Ishikawa (cell line): ENCODE data around the gene MSRB3.

Experiments
- CEBPB ChIP-seq: IDR thresholded peaks from 2 replicates; pipeline ENCODE4 v1.6.1; 2012
- CREB1 ChIP-seq: IDR thresholded peaks from 2 replicates; pipeline ENCODE4 v1.6.1; 2012; ENCODE audit warnings: low read depth
- EGR1 ChIP-seq: IDR thresholded peaks from 2 replicates; pipeline ENCODE4 v1.6.1; 2012
- EP300 ChIP-seq: IDR thresholded peaks from 2 replicates; pipeline ENCODE4 v1.6.1; 2012; ENCODE audit warnings: borderline replicate concordance
- FOXM1 ChIP-seq: IDR thresholded peaks from 2 replicates; pipeline ENCODE4 v1.6.1; 2012; ENCODE audit warnings: low read depth, borderline replicate concordance
- NFIC ChIP-seq: IDR thresholded peaks from 2 replicates; pipeline ENCODE4 v1.6.1; 2012
- RAD21 ChIP-seq: IDR thresholded peaks from 2 replicates; pipeline ENCODE4 v1.6.1; 2012; ENCODE audit warnings: low read depth
- TAF1 ChIP-seq: IDR thresholded peaks from 2 replicates; pipeline ENCODE4 v1.6.1; 2012; ENCODE audit warnings: low read depth, mild to moderate bottlenecking
- TCF12 ChIP-seq: IDR thresholded peaks from 2 replicates; pipeline ENCODE4 v1.6.1; 2012; ENCODE audit warnings: low read depth
- TEAD4 ChIP-seq: IDR thresholded peaks from 2 replicates; pipeline ENCODE4 v1.6.1; 2012
- YY1 ChIP-seq: IDR thresholded peaks from 2 replicates; pipeline ENCODE4 v1.6.1; 2012; ENCODE audit warnings: low read depth
- ZBTB7A ChIP-seq: IDR thresholded peaks from 2 replicates; pipeline ENCODE4 v1.6.1; 2012; ENCODE audit warnings: low read depth
- TF ChIP-seq, protein P1 (sequence below): IDR thresholded peaks from 2 replicates; pipeline ENCODE4 v1.6.1; 2012
- TF ChIP-seq, protein P2 (sequence below): IDR thresholded peaks from 2 replicates; pipeline ENCODE4 v1.6.1; 2012
- TF ChIP-seq, protein P3 (sequence below): IDR thresholded peaks from 2 replicates; pipeline ENCODE4 v1.6.1; 2012; ENCODE audit warnings: low read depth, mild to moderate bottlenecking

The MSRB3 gene

DNA sequence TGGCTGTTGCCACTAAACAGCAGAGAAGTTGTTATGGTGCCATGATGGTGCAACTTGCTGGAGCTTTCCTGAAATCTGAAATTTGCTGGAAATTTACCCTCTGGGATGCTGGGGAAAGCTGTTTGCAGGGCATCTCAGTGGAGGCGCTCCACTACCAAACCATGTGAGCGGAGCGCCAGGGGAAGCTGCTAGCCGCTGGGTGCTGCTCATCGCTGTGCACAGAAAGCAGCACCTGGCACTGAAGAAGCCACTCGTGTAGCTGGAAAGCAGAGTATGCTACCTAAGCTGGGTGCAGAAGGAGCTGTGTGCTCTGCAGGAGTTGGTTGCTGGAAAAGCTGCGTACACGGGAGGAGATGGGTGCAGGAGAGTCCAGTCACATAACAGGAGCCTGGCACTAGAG lies 53.0 kb downstream of the MSRB3 start:
- TF ChIP-seq, protein P1, sequence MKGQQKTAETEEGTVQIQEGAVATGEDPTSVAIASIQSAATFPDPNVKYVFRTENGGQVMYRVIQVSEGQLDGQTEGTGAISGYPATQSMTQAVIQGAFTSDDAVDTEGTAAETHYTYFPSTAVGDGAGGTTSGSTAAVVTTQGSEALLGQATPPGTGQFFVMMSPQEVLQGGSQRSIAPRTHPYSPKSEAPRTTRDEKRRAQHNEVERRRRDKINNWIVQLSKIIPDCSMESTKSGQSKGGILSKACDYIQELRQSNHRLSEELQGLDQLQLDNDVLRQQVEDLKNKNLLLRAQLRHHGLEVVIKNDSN, result no peak
- TF ChIP-seq, protein P2, sequence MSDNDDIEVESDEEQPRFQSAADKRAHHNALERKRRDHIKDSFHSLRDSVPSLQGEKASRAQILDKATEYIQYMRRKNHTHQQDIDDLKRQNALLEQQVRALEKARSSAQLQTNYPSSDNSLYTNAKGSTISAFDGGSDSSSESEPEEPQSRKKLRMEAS, result no peak
- TF ChIP-seq TEAD4 (no peak), FOXM1 (no peak), EP300 (no peak), CREB1 (no peak), RAD21 (no peak)
- TF ChIP-seq, protein P3, sequence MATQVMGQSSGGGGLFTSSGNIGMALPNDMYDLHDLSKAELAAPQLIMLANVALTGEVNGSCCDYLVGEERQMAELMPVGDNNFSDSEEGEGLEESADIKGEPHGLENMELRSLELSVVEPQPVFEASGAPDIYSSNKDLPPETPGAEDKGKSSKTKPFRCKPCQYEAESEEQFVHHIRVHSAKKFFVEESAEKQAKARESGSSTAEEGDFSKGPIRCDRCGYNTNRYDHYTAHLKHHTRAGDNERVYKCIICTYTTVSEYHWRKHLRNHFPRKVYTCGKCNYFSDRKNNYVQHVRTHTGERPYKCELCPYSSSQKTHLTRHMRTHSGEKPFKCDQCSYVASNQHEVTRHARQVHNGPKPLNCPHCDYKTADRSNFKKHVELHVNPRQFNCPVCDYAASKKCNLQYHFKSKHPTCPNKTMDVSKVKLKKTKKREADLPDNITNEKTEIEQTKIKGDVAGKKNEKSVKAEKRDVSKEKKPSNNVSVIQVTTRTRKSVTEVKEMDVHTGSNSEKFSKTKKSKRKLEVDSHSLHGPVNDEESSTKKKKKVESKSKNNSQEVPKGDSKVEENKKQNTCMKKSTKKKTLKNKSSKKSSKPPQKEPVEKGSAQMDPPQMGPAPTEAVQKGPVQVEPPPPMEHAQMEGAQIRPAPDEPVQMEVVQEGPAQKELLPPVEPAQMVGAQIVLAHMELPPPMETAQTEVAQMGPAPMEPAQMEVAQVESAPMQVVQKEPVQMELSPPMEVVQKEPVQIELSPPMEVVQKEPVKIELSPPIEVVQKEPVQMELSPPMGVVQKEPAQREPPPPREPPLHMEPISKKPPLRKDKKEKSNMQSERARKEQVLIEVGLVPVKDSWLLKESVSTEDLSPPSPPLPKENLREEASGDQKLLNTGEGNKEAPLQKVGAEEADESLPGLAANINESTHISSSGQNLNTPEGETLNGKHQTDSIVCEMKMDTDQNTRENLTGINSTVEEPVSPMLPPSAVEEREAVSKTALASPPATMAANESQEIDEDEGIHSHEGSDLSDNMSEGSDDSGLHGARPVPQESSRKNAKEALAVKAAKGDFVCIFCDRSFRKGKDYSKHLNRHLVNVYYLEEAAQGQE, result no peak

DNA sequence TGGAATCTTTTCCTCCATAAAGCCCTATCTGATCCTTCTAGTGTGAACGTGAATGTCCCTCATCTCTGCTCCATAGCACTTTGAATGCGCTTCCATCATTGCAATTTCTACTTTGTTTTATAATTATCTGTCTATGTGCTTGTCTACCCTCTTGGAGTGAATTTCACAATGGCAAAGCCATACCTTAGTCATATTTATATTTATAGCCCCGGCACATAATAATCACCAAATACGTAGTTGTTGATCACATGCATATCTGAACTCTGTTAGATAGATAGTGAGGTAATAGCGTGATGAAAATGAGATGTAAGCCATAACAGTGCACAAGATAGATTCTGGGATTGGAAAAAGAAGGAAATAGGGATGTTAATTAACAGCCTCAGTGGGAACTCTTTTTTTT lies 55.2 kb downstream of the MSRB3 start:
- TF ChIP-seq CREB1, result no peak
- TF ChIP-seq, protein P2, result no peak
- no peak for TF ChIP-seq NFIC
- TF ChIP-seq, protein P1, result no peak
- TF ChIP-seq FOXM1, result no peak
- no peak for TF ChIP-seq TAF1
- TF ChIP-seq TCF12, result no peak
- TF ChIP-seq ZBTB7A, result no peak
- TF ChIP-seq, protein P3, result no peak
- TF ChIP-seq YY1, result no peak
- no peak for TF ChIP-seq CEBPB
- TF ChIP-seq TEAD4, result no peak
- TF ChIP-seq RAD21, result no peak
- no peak for TF ChIP-seq EP300
- no peak for TF ChIP-seq EGR1

DNA sequence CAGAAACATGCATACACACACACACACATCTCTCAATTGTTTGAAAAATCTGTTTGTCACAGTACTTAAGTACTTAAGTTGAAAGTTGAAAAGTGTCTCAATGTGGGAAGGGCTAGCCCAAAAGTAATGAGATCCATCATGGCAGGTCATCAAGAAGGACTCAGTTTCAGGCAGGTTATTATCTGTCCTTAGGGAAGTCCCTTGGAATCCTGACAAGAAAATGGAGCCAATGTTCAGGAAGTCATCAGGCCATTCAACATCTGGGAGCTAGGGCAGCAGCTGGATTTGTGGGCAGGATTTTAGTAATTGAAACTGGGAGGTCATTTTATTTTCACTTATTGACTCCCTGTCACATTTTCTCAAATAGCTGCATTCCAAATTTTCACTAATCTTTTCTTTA lies 56.0 kb downstream of the MSRB3 start:
- TF ChIP-seq NFIC (no peak), EP300 (no peak), CREB1 (no peak), TEAD4 (no peak), RAD21 (no peak), YY1 (no peak), CEBPB (no peak), ZBTB7A (no peak), FOXM1 (no peak), TCF12 (no peak), EGR1 (no peak)
- TF ChIP-seq, protein P3, result no peak
- TF ChIP-seq, protein P1, result no peak

DNA sequence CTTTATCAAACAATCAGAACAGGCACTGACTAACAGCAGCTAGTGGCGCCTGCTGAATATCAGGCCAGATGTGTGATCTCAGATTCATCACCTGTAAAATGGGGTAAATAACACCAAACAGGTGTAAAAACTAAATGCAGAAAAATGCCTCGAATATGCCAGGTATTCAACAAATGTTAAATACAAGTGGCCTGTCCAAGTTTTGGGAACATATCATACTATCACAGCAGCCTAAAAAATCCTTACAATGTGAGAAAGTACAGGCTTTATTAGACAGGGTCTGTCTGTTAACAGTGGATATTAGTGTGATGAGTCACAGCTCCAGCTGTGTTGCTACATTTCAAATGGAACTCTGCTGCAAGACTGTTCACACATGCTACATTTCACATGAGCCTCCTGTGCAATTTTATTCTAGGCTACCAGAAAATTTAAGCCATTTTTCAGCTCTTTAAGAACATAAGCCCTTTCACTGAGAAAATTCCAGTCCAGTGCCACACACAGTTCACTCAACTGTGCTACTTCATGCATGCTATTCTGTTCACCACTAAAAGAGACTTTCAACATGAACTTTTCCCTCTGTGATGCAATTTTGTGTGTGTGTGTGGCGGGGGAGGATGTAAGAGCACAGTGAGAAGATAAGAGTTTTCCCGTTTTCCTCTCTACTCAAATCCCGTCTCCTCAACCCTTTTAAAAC lies 56.7 kb downstream of the MSRB3 start:
- TF ChIP-seq YY1 (no peak), ZBTB7A (no peak), EGR1 (no peak), FOXM1 (no peak), RAD21 (no peak), CEBPB (no peak; the same call in none of the 2 replicates), TEAD4 (peak; percentile 65), EP300 (0 out of 2 replicates have a peak, but pooled peaks have one; percentile 25), CREB1 (no peak), TCF12 (peak; percentile 52; the same call in 1 of the 2 replicates), NFIC (0 out of 2 replicates have a peak, but pooled peaks have one; percentile 31), TAF1 (no peak)
- TF ChIP-seq, protein P3, result no peak
- TF ChIP-seq, protein P1, result no peak
- TF ChIP-seq, protein P2, result no peak; the same call in 1 of the 2 replicates
